DND-41 (cell line): ENCODE results near the gene FAHD2B.
"Not testable (repeated sequence)": the region's sequence is repeated elsewhere in the genome, so short reads cannot be mapped to it uniquely, and the experiment has no call there.

Source experiments
- ATAC-seq: fragments of 200-7000 bp; cut with Tn5 transposase; 3 replicates; pipeline ENCODE4 v1.9.1; 2021; ENCODE audit warnings: low read depth; ENCODE audit not compliant: insufficient read depth
- DNase-seq: peaks from one replicate; pipeline ENCODE4 v3.0.0-alpha.2; 2020
- H2AFZ ChIP-seq: 2 replicates; pipeline ENCODE4 v1.6.0; 2012; ENCODE audit warnings: low read depth, low read length
- H3K27ac ChIP-seq: 2 replicates; pipeline ENCODE4 v1.5.1; 2012; ENCODE audit warnings: low read length, inconsistent platforms
- H3K27me3 ChIP-seq: fragments of 200-600 bp; sonication (generic); 2 replicates; pipeline ENCODE4 v1.6.0; 2012; ENCODE audit warnings: low read length, mild to moderate bottlenecking, inconsistent platforms; ENCODE audit not compliant: insufficient read depth, poor library complexity
- H3K36me3 ChIP-seq: 2 replicates; pipeline ENCODE4 v1.5.1; 2012; ENCODE audit warnings: low read length, inconsistent platforms; ENCODE audit not compliant: insufficient read depth
- H3K4me1 ChIP-seq: 2 replicates; pipeline ENCODE4 v1.5.1; 2012; ENCODE audit warnings: mild to moderate bottlenecking, low read length; ENCODE audit not compliant: insufficient read depth
- H3K4me2 ChIP-seq: 2 replicates; pipeline ENCODE4 v1.6.0; 2012; ENCODE audit warnings: mild to moderate bottlenecking, moderate library complexity, low read length, inconsistent platforms; ENCODE audit not compliant: insufficient read depth
- H3K4me3 ChIP-seq, 2 experiments: fragments of 200-600 bp in 1 of 2; shearing (Covaris generic) in 1 of 2; 2 replicates each; pipeline ENCODE4 v1.5.1; 2012 to 2016; ENCODE audit warnings: inconsistent platforms in 2 of 2, low read length in 2 of 2, mild to moderate bottlenecking in 2 of 2, low read depth in 1 of 2, moderate library complexity in 1 of 2
- H3K79me2 ChIP-seq: 2 replicates; pipeline ENCODE4 v1.6.0; 2012; ENCODE audit warnings: low read length, inconsistent platforms; ENCODE audit not compliant: insufficient read depth
- H3K9ac ChIP-seq: 2 replicates; pipeline ENCODE4 v1.6.0; 2012; ENCODE audit warnings: low read depth, mild to moderate bottlenecking, inconsistent platforms, low read length, moderate library complexity
- H3K9me3 ChIP-seq: 2 replicates; pipeline ENCODE4 v1.5.1; 2012; ENCODE audit warnings: low read length, moderate library complexity, mild to moderate bottlenecking, inconsistent platforms; ENCODE audit not compliant: insufficient read depth, severe bottlenecking
- H4K20me1 ChIP-seq: 2 replicates; pipeline ENCODE4 v1.6.0; 2012; ENCODE audit warnings: low read length; ENCODE audit not compliant: insufficient read depth
- TF ChIP-seq, protein P1 (sequence below): IDR thresholded peaks from 2 replicates; pipeline ENCODE4 v1.5.1; 2012; ENCODE audit warnings: borderline replicate concordance, low read length, moderate library complexity, mild to moderate bottlenecking; ENCODE audit not compliant: poor library complexity, severe bottlenecking; ENCODE audit errors: extremely low read depth

FAHD2B gene, protein sequence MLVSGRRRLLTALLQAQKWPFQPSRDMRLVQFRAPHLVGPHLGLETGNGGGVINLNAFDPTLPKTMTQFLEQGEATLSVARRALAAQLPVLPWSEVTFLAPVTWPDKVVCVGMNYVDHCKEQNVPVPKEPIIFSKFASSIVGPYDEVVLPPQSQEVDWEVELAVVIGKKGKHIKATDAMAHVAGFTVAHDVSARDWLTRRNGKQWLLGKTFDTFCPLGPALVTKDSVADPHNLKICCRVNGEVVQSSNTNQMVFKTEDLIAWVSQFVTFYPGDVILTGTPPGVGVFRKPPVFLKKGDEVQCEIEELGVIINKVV

DNA sequence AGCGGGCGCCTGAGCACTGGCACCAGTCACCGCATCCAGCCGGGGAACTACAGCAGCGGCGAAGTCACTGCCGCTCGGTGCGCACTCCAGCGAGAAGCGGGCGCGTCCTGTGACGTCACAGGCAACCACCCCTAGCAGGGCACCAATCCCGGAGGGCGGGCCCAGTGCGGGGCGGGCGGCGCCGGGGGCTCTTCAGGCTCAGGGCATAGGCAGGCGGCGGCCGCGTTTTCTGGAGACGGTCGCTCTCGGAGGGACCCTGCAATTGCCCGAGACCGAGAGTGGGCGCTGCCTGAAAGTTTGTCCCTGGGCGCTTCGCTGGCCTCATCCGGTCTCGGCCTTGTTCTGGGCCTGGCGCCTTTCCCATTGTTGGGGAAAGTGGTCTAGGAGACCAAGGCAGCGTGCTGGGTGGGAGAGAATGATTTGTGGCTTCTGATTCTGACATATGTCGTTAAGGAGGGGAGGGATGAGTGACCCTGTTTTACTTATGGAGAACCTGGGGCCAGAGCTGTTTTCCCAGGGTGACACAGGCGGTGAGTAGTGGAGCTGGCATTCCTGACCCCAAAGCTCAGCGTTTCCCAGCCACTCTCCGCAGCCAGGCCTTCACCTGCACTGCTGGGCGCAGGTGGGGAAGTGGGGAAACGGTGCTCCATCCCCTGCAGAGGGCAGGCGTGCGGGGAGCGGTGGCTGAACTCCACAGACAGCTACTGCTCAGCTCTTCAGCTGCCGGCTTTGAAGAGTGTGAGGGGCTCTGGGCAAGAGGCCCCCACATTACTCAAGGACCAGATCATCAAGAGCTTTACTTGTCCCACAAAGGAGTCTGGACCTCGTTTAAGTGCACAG is at the start of gene FAHD2B:
FAHD2B (minus strand) TSS at position 111 of the 840 bp plus-strand sequence. CDS start 3,176 bp downstream, outside the sequence.
- ATAC-seq, result peak; percentile 96
- not testable (repeated sequence) for H4K20me1 ChIP-seq, H3K79me2 ChIP-seq, H3K27me3 ChIP-seq, H3K27ac ChIP-seq, H3K9me3 ChIP-seq, H3K36me3 ChIP-seq
- Histone ChIP-seq H3K4me2 (peak within 1 kb of the TSS; percentile 74), H3K4me1 (peaks cover 13% of the 10 kb centered on the region), H3K9ac (peak within 1 kb of the TSS; percentile 47), H3K4me3 (peak within 1 kb of the TSS in 1 of 2 experiments; percentile 53; a peak in 2 of 4 replicates), H2AFZ (peak within 1 kb of the TSS; percentile 68)
- DNase-seq, result peak; percentile 87

DNA sequence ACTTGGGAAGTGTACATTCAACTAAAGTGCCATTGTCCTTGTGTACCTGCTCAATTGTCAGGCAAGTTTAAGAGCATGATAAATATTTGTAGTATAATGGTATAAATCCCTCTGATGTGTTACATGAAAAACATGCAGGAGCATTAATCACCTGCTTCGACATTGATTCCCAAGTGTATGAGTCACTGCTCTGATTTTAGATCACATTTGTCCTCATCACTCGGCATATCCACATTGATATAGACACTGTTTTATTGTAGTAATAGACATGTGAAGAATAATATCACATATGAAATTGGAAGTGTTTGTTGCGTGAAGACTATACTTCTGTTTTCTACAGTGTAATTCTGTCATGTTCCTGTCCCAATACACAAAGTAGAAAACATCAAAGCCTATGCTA is 49.3 kb upstream of the FAHD2B start:
- DNase-seq, H2AFZ ChIP-seq, H3K9ac ChIP-seq, H3K4me3 ChIP-seq, H3K4me1 ChIP-seq, H3K27me3 ChIP-seq, H3K9me3 ChIP-seq, H3K79me2 ChIP-seq, H4K20me1 ChIP-seq, ATAC-seq, H3K27ac ChIP-seq, H3K4me2 ChIP-seq: not testable (repeated sequence)
- peaks cover 34% of the 10 kb centered on the region for H3K36me3 ChIP-seq

DNA sequence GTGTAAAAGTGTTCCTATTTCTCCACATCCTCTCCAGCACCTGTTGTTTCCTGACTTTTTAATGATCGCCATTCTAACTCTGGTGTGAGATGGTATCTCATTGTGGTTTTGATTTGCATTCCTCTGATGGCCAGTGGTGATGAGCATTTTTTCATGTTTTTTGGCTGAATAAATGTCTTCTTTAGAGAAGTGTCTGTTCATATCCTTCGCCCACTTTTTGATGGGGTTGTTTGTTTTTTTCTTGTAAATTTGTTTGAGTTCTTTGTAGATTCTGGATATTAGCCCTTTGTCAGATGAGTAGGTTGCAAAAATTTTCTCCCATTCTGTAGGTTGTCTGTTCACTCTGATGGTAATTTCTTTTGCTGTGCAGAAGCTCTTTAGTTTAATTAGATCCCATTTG is 34.4 kb upstream of the FAHD2B start:
- not testable (repeated sequence) for H3K36me3 ChIP-seq, H3K4me2 ChIP-seq, H3K27me3 ChIP-seq, H3K4me3 ChIP-seq, H3K9me3 ChIP-seq, ATAC-seq, H4K20me1 ChIP-seq, H3K27ac ChIP-seq, H2AFZ ChIP-seq, H3K4me1 ChIP-seq, H3K9ac ChIP-seq, H3K79me2 ChIP-seq, DNase-seq

DNA sequence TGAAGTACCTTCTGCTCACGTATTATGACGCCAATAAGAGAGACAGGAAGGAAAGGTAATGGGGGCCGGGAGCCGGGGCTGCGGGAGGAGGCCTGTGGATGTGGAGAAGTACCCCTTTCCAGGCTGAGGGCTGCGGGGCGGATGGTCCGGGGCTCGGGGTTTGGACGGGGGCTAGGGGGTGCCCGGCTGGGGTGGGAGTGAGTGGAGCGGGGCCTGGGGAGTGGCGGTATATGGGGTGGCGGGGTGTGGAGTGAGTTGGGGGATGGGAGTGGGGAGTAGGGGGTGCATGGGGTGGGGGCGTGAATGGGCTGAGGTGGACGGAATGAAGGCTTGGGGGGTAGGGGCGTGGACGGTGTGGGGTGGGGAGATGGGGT is 19.2 kb upstream of the FAHD2B start:
- H4K20me1 ChIP-seq, H3K9me3 ChIP-seq, H3K4me1 ChIP-seq, H3K27me3 ChIP-seq, H3K36me3 ChIP-seq: not testable (repeated sequence)
- Histone ChIP-seq H3K27ac (peak overlapping the region; percentile 94), H3K79me2 (peaks cover 19% of the 10 kb centered on the region), H3K4me2 (peak overlapping the region; percentile 58), H3K9ac (peak overlapping the region; percentile 92), H3K4me3 (peak overlapping the region; percentile 44 to 83; a peak in 3 of 4 replicates), H2AFZ (peak overlapping the region; percentile 96)
- DNase-seq (peak; percentile 30), ATAC-seq (peak; percentile 25)

DNA sequence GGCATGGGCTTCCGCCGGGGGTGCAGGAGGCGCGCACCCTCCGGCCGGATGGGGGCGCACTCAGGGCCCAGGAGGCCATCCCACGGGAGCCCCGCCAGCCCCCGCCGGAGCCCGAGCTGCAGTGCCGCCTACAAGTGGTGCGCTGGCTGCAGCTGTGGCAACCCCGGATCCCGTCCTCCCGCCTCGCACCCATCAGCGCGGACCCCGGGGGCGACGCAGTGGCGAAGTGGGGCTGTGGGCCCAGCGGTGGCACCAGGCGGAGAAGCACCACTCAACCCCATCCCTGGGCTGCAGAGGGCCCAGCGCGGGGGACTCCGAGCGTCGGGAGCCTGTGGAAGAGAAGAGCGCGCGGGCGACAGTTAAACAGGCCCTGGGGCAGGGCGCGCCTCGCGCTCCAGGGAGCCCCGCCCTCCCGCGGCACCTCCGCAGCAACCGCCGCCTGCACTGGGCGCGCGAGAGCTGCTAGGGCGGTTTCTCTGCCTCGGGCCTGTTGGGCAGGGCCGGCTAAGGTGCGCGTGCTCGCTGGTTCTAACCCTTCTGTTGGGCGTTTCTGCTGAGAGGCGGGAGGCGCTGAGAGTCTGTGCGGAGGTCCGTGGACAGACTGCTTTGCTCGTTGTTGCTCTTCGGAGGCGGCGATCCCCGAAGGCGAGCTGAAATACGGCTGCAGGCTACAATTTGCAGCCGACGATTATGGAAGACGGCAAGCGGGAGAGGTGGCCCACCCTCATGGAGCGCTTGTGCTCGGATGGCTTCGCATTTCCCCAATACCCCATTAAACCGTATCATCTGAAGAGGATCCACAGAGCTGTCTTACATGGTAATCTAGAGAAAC is 18.6 kb upstream of the FAHD2B start, which contains the start of gene ANKRD36:
ANKRD36 (plus strand) TSS at position 104 of the 832 bp plus-strand sequence; CDS start at position 691, 587 bp downstream.
- DNase-seq, result peak; percentile 90

More for the DNA sequence above, 18.6 kb upstream of the FAHD2B start, which contains the start of gene ANKRD36:
- Histone ChIP-seq H3K4me3 (peak within 1 kb of the TSS; percentile 56 to 83; a peak in 3 of 4 replicates), H3K79me2 (peaks cover 19% of the 10 kb centered on the region), H2AFZ (peak within 1 kb of the TSS; percentile 100), H3K27ac (peak within 1 kb of the TSS; percentile 94), H3K9ac (peak within 1 kb of the TSS; percentile 92), H3K4me2 (peak within 1 kb of the TSS; percentile 98)
- H3K36me3 ChIP-seq, H3K9me3 ChIP-seq, H3K4me1 ChIP-seq, H3K27me3 ChIP-seq, H4K20me1 ChIP-seq: not testable (repeated sequence)
- TF ChIP-seq, protein P1, sequence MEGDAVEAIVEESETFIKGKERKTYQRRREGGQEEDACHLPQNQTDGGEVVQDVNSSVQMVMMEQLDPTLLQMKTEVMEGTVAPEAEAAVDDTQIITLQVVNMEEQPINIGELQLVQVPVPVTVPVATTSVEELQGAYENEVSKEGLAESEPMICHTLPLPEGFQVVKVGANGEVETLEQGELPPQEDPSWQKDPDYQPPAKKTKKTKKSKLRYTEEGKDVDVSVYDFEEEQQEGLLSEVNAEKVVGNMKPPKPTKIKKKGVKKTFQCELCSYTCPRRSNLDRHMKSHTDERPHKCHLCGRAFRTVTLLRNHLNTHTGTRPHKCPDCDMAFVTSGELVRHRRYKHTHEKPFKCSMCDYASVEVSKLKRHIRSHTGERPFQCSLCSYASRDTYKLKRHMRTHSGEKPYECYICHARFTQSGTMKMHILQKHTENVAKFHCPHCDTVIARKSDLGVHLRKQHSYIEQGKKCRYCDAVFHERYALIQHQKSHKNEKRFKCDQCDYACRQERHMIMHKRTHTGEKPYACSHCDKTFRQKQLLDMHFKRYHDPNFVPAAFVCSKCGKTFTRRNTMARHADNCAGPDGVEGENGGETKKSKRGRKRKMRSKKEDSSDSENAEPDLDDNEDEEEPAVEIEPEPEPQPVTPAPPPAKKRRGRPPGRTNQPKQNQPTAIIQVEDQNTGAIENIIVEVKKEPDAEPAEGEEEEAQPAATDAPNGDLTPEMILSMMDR, result peak; percentile 64
- ATAC-seq, result peak; percentile 95
